Coronary artery (tissue), 2 donors: ENCODE measurements around the gene CD59.
A peak's percentile ranks its signal among the peaks of the same experiment; 100 is the strongest.

Source experiments
- DNase-seq: peaks from one replicate; pipeline ENCODE4 v3.0.0-alpha.2; 2017; ENCODE audit warnings: low spot score
- H3K27ac ChIP-seq, 2 donors: fragments of 200-600 bp; sonication (generic); one replicate each; pipeline ENCODE4 v1.5.1; 2016 to 2019
- H3K4me3 ChIP-seq: fragments of 200-600 bp; sonication (generic); 2 replicates; pipeline ENCODE4 v1.5.1; 2016; ENCODE audit warnings: mild to moderate bottlenecking, moderate library complexity
- TF ChIP-seq, protein P1 (sequence below): fragments of 200-600 bp; sonication (generic); IDR thresholded peaks from one replicate; pipeline ENCODE4 v1.5.1; 2019; ENCODE audit warnings: antibody characterized with exemption

Gene CD59

DNA sequence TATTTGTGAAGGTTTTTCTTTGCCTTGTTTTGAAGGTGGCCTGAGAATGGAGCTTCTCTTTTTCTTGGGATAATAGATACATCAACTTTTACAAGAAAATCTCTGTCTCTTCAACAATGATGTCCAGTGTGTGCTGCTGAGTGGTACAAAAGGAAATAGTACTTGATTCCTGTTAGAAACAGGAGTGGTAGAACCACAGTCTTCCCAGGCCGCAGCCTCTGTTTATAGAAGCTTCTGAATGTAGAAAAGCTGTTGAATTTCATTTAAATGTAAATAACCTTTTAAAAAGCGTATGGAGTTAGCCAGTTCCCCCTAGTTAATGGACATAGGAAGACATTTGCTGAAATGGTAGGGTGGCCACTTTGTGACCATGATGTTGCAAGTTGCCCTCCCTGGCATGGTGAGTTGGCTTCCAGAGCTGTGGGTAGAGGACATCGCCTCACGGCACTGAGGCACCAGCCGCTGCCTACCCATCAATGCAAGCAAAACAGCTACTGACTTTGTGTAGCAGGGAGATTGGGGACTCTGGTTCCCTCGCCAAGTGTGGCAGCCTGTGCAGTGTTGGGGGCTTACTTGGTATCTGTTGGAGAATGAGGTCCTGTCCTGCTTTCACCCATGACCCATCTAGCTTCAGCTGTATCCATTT, 67.1 kb downstream of the CD59 start:
- TF ChIP-seq, protein P1, sequence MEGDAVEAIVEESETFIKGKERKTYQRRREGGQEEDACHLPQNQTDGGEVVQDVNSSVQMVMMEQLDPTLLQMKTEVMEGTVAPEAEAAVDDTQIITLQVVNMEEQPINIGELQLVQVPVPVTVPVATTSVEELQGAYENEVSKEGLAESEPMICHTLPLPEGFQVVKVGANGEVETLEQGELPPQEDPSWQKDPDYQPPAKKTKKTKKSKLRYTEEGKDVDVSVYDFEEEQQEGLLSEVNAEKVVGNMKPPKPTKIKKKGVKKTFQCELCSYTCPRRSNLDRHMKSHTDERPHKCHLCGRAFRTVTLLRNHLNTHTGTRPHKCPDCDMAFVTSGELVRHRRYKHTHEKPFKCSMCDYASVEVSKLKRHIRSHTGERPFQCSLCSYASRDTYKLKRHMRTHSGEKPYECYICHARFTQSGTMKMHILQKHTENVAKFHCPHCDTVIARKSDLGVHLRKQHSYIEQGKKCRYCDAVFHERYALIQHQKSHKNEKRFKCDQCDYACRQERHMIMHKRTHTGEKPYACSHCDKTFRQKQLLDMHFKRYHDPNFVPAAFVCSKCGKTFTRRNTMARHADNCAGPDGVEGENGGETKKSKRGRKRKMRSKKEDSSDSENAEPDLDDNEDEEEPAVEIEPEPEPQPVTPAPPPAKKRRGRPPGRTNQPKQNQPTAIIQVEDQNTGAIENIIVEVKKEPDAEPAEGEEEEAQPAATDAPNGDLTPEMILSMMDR: no peak
- no peak overlapping the region for H3K27ac ChIP-seq
- no peak overlapping the region for H3K4me3 ChIP-seq
- DNase-seq: no peak

DNA sequence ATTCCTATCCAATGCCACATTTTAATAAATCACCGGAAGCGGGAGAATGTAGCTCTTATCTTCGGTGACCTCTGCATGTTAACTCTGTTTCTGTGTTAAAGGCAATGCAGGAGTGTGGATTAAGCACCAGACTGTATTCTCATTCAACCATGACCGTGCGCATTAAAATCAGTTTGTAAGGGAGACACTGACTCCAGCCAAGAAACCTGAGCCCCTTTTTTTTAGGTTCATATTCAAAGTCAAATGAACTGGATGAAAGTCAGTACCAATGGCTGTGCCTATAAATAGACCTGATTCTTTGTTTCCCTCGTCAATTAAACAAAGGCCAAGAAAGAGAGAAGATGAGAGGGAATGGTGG, 67.8 kb downstream of the CD59 start:
- TF ChIP-seq, protein P1: no peak
- no peak overlapping the region for H3K4me3 ChIP-seq
- no peak for DNase-seq
- no peak overlapping the region for H3K27ac ChIP-seq

DNA sequence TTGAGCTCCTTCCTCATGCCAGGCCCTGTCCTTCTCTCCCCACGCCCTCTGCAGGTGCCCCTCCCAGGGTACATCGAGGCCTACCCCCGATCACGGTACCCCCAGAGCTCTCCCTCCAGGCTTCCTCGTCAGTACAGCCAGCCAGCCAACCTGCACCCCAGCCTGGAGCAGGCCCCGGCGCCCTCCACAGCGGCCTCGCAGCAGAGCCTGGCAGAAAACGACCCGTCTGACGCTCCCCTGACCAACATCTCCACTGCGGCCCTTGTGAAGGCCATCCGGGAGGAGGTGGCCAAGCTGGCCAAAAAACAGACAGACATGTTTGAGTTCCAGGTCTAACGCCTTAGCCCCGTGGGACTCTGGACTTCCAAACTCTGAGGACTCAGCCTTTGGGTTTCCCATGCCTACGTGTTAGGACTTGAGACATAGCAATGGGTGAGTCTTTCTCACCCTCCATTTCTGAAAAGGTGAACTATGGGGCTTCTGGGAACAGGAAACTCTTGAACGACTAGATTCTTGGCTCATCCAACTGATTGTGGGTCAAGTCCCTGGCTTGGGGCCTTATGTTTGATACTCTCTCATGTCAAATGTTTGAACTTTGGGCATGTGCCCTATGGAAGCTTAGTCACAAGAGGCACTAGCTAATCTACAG, 68.3 kb downstream of the CD59 start:
- no peak for DNase-seq
- no peak overlapping the region for H3K27ac ChIP-seq
- no peak overlapping the region for H3K4me3 ChIP-seq
- TF ChIP-seq, protein P1: no peak

DNA sequence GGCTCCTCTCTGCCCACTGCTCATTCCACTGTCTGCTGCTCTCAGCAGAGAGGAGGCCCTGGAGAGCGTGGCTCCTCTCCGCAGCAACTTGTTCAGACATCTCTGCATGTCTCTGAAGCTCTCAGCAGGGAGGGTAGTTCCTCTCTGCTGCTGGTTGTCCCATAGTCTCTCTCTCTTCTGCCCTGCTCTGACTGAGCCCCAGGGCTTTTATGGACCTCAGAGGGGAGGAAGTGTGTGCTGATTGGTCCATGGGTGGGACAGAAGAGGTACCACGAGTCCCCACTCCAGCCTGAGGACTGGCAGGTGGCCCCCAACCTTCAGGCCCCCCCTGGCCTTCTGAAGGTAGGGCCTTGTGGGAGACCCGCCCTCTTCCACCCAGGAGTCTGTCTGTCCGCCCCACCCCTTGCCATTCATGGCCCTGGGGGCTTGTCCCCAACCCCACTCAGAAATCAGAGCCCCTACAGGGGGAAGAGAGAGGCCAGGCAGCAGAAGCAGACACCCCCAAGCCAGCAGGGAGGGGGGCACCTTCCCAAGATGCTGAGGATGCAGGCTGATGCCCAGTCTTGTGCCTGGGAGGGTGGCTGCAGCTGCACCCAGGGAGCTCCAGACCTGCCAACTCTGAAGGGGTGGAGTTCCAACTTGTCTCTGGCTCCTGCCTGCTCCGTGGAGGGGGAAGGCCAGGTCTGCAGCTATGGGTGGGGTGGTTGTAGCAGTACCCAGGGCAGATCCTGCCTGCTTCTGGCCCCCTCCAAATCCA, 70.7 kb downstream of the CD59 start:
- no peak for DNase-seq
- Histone ChIP-seq H3K4me3 (no peak overlapping the region), H3K27ac (no peak overlapping the region)
- TF ChIP-seq, protein P1: no peak

DNA sequence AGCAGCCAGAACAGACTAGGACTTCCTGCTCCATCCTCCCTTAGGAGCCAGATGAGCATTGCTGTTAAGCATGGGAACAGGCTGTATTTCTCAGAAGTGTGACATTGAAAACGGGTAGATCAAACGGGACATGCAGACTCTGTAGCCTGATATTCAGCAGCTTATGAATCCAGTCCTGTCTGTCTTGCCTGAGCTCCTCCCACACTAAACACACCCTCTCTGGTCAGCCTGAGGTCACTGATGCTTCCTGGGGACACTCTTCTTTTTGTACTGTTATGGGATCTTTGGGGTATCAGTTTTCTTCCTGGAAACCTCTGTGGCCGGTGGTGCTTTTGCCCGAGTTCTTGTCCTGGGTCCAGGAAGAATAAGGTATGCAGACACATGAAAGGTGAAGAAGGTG, 71.4 kb downstream of the CD59 start:
- no peak for DNase-seq
- Histone ChIP-seq H3K4me3 (no peak overlapping the region), H3K27ac (no peak overlapping the region)
- TF ChIP-seq, protein P1: no peak

DNA sequence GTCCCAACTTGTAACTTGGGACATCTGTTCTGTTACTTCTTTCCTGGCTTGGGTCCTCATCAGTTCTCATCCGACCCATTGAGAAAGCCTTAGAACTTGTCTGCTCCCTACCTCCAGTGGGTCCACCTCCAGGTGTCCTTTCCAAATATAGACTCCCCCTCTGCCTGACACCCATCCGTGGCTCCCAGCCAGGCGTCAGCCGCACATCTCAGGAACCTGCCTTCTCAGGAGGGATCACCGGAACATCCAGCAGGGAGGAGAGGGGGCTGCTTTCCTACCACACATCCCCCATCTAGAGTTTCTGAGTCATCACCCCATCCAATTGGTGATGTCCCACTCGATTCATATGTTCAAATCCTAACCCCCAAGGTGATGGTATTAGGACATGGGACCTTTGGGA, 72.1 kb downstream of the CD59 start:
- TF ChIP-seq, protein P1: no peak
- Histone ChIP-seq H3K27ac (no peak overlapping the region), H3K4me3 (no peak overlapping the region)
- peak; percentile 63 for DNase-seq
